H1 (cell line): ENCODE results near the gene SLC48A1. TPM values are rescaled to one million over a fixed set of nuclear protein-coding genes. Genes with fewer than 3 reads are reported as not detected.

Experiments used
- FOSL1 ChIP-seq: IDR thresholded peaks from 2 replicates; pipeline ENCODE4 v1.6.1; 2011; ENCODE audit warnings: mild to moderate bottlenecking, low read depth, low read length, moderate library complexity; ENCODE audit not compliant: insufficient read depth
- NANOG ChIP-seq: IDR thresholded peaks from 2 replicates; pipeline ENCODE4 v1.6.1; 2011; ENCODE audit warnings: low read length, low read depth, mild to moderate bottlenecking, inconsistent platforms; ENCODE audit not compliant: insufficient read depth, poor library complexity, severe bottlenecking
- RBBP5 ChIP-seq: IDR thresholded peaks from 2 replicates; pipeline ENCODE4 v1.7.1; 2012; ENCODE audit warnings: low read depth, mild to moderate bottlenecking, inconsistent platforms, low read length, moderate library complexity, borderline replicate concordance
- RFX5 ChIP-seq: IDR thresholded peaks from 2 replicates; pipeline ENCODE4 v1.6.1; 2011; ENCODE audit warnings: low read depth, low read length, improper control_type of control experiment, borderline replicate concordance
- SIN3A ChIP-seq, 2 experiments: IDR thresholded peaks in 1 of 2; conservative IDR thresholded peaks in 1 of 2; 2 replicates each; pipeline ENCODE4 v1.6.1; 2011 to 2012; ENCODE audit warnings: low read length in 2 of 2, improper control_type of control experiment in 1 of 2, low read depth in 1 of 2, mild to moderate bottlenecking in 1 of 2
- polyA plus RNA-seq, 7 experiments: library from polyadenylated mRNA; depleted of rRNA in 3 of 7; stranded (reverse) in 5 of 7; unstranded in 2 of 7; fragments of >200 nt in 5 of 7; fragments of 200-250 nt in 2 of 7; gene quantifications; 1 replicate in 5 of 7; 2 replicates in 1 of 7; 4 replicates in 1 of 7; pipeline versions ENCODE4 v1.2.1 to v1.2.3, GENCODE V29; 2011 to 2013; ENCODE audit warnings: missing spikeins in 2 of 7, mixed read lengths in 2 of 7
- total RNA-seq: library from RNA; stranded (reverse); fragmentation: NEBNext Ultra II Directional; extraction: Animal tissue kit (Norgen Biotek cat#: 25700); gene quantifications from 2 replicates; pipeline ENCODE4 v1.2.1, GENCODE V29; 2021

SLC48A1 gene
- total and polyA plus RNA-seq, 2 of the 8 experiments (the other 6 are each of a cell fraction or from before 2014, with no cell fraction given) = 9.5 to 14.1 TPM

GRCh38 chr12:47812797-47813510 is 39.9 kb downstream of the SLC48A1 start (continued):
- TF ChIP-seq FOSL1 (no peak), SIN3A (conservative IDR thresholded peaks at IDR 0.05 in 1 of 2, IDR thresholded peaks at IDR 0.05 in 1 of 2; ENCODE audit: low read depth in 1 of 2, low read length in 2 of 2) (0 out of 4 replicates have a peak, but pooled peaks of 1 of the 2 experiments have one; percentile 3), RBBP5 (peak; percentile 49; the same call in 1 of the 2 replicates), RFX5 (no peak), NANOG (no peak)
